ENCODE data around the gene SSC5D. TPM values are rescaled to one million over a fixed set of nuclear protein-coding genes. Genes with fewer than 3 reads are reported as not detected.
"Not testable (repeated sequence)": the region's sequence is repeated elsewhere in the genome, so short reads cannot be mapped to it uniquely, and the experiment has no call there.

The SSC5D gene
- polyA plus RNA-seq, 3 donors = 1.1 to 1.6 (median 1.2) TPM

DNA sequence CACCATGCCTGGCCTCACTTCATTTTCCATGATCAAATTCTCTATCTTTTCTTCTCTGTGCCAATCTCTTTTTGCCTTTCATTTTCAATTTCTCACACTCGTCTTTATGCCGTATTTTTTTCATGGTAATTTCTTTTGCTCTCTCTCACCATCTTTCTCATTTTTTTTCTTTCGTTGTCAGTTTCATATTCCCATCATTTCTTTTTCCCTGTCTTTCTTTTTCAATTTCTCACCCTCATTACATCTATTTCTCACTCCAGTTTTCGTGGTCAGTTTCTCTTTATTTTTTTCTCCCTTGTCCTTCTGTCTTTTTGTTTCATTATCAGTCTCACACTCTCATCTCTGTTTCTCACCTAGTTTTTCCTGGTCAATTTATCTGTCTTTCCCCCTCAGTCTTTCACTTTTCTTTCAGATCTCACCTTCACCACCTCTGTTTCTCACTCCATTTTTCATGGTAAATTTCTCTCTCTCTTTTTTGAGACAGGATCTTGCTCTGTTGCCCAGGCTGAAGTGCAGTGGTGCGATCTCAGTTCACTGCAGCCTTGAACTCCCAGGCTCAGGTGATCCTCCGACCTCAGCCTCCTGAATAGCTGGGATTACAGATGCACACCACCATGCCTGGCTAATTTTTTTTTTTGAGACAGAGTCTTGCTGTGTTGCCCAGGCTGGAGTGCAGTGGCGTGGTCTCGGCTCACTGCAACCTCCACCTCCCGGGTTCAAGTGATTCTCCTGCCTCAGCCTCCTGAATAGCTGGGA lies 14.1 kb downstream of the SSC5D start:
- no peak for DNase-seq (ENCODE audit: low read depth in 3 of 3, low spot score in 2 of 3)

GRCh38 chr19:55503157-55503501 lies 14.9 kb downstream of the SSC5D start:
- no peak for DNase-seq (ENCODE audit: low read depth in 3 of 3, low spot score in 2 of 3)

- peak; percentile 84 to 85 (median 84) for DNase-seq (ENCODE audit: low read depth in 3 of 3, low spot score in 2 of 3)
Measured at GRCh38 chr19:55503502-55504251, 15.4 kb downstream of the SSC5D start.

GRCh38 chr19:55504252-55504603 lies 16.0 kb downstream of the SSC5D start:
- DNase-seq (ENCODE audit: low read depth in 3 of 3, low spot score in 2 of 3) = no peak

- DNase-seq (ENCODE audit: low read depth in 3 of 3, low spot score in 2 of 3) = no peak
Measured at GRCh38 chr19:55504981-55505380, 16.7 kb downstream of the SSC5D start.

DNA sequence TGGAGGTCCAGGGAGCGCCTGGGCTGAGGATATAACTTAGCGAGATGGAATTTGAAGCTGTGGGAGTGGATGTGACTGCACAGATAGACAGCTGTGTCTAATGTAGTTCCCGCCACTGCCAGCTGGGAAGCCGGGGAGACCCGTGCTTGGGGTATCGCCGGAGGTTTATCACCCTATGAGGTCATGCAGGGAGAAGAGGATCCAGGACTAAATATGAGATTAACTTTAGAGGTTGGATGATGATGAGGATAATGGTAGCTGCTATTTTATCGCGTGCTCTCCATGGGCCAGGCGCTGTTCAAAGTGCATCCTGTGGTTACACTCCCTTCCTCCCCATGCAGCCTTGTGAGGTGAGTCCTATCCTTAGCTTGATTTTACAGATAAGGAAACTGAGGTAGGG lies 19.9 kb downstream of the SSC5D start:
- DNase-seq (ENCODE audit: low read depth in 3 of 3, low spot score in 2 of 3) = no peak

DNA sequence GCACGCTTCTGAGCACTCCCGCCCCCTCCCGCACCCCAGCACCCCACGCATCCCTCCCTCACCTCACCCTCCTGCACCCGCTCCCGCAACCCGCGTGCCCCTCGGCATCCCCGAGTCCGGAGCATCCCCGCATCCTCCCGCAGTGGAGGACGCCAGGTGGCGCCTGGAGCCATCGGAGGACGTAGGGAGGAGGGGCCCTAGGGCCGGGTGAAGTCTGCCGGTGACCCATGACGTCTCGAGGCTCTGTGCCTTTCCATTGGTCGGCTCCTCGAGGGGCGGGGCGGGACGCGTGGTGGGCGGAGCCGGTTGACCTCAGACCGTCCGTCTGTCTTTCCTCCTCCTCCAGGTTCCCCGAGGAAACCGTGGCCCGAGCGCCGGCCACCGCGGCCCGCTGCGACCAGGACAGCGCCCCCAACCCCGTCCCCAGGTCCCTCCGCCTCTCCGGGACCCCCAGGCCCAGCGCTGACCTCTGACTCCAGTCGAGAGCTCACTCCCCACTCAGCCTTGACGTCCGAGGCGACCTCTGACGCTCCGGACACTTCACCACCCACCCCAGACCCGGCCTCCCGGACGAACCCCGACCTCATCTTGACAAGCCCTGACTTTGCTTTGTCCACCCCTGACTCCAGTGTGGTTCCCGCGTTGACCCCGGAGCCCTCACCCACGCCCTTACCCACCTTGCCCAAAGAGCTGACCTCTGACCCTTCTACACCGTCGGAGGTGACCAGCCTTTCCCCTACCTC lies 28.8 kb downstream of the SSC5D start:
- peak; percentile 76 to 81 (median 80) for DNase-seq (ENCODE audit: low read depth in 3 of 3, low spot score in 2 of 3)

- DNase-seq (ENCODE audit: low read depth in 3 of 3, low spot score in 2 of 3) = no peak
Measured at GRCh38 chr19:55519451-55520311, 31.4 kb downstream of the SSC5D start.

- no peak for DNase-seq (ENCODE audit: low read depth in 3 of 3, low spot score in 2 of 3)
Measured at GRCh38 chr19:55520691-55521292, 32.6 kb downstream of the SSC5D start.

- DNase-seq (ENCODE audit: low read depth in 3 of 3, low spot score in 2 of 3) = no peak
Measured at GRCh38 chr19:55525289-55526101, 37.3 kb downstream of the SSC5D start.

GRCh38 chr19:55526216-55527196 lies 38.3 kb downstream of the SSC5D start:
- DNase-seq (ENCODE audit: low read depth in 3 of 3, low spot score in 2 of 3) = no peak

GRCh38 chr19:55527197-55528029 lies 39.2 kb downstream of the SSC5D start:
- no peak for DNase-seq (ENCODE audit: low read depth in 3 of 3, low spot score in 2 of 3)

DNA sequence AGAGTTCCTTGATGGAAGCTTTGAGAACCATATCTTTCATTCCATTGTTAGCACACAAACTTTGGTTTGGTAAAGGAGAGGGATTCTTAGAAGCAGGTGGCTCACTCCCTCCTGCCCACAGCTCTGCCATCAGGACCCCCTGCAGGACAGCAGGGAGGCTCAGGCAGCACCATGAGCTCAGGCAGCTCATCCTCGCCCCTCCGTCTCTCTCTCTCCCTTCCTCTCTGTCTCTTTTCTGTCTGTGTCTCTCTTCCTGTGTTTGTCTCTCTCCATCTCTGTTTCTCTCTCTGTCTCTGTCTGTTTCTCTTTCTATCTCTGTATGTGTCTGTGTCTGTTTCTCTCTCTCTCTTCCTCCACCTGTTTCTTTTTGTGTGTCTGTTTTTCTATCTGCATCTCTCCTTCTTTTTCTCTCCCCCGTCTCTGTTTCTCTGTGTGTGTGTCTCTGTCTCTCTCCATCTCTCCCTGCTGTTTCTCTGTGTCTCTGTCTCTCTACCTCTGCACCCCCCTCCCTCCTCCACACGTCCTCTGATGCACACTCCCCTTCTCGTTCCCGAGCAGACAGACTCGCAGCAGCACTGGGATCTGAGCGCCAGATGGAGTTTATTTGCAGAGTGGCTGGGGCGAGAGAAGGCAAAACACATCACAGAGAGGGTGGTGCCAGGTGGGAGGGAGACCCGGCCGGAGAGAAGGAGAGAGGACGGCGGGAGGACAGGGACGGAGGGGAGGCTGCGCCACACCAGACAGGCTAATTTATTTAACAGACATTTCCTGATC lies 40.0 kb downstream of the SSC5D start:
- no peak for DNase-seq (ENCODE audit: low read depth in 3 of 3, low spot score in 2 of 3)

- DNase-seq (ENCODE audit: low read depth in 3 of 3, low spot score in 2 of 3) = no peak
Measured at GRCh38 chr19:55529636-55530234, 41.5 kb downstream of the SSC5D start.

DNA sequence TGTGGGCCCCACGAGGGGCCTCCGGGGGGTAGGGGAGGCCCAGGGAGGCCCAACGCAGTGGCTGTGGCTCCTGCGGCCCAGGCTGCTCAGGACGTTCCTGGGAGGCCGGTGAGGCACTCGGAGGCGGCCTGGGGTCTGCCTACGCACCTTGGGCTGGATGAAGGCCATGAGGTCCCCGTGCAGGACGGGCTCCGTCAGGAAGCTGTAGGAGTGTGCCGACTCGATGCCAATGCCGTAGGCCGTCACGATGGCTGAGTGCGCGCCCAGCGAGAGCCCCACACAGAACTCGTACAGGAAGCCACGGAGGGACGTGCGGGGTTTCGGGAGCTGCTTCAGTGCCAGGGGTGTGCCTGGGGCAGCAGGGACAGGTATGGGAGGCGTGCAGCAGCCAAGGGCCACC lies 42.8 kb downstream of the SSC5D start:
- DNase-seq (ENCODE audit: low read depth in 3 of 3, low spot score in 2 of 3) = no peak

DNA sequence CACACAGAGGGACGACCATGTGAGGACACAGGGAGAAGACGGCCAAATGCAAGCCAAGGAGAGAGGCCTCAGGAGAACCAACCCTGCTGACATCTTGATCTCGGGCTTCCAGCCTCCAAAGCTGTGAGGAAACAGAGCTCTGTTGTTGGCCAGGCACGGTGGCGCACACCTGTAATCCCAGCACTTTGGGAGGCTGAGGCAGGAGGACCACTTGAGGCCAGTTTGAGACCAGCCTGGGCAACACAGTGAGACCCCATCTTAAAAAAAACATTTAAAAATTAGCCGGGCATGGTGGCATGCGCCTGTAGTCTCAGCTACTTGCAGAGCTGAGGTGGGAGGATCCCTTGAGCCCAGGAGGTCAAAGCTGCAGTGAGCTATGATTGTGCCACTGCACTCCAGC lies 46.0 kb downstream of the SSC5D start:
- not testable (repeated sequence) for DNase-seq (ENCODE audit: low read depth in 3 of 3, low spot score in 2 of 3)

Measured in right renal cortex interstitium (tissue), 3 donors.